T-helper 1 cell treated with Interleukin-12 subunit alpha and Interleukin-12 subunit beta and Interleukin-4 antibody, amounts not matched to agents 30 ng/mL and 1 ng/mL, for 36 hours (primary cell): Measurements from ENCODE around the gene CCDC18. TPM values are rescaled to one million over a fixed set of nuclear protein-coding genes. Genes with fewer than 3 reads are reported as not detected.
"Not testable (repeated sequence)": the region's sequence is repeated elsewhere in the genome, so short reads cannot be mapped to it uniquely, and the experiment has no call there.

Source experiments
- intact Hi-C: fragments of 100-400 bp; cut with micrococcal nuclease; formaldehyde crosslinking; loops from one replicate; pipeline ENCODE4 v1.15.1; 2024
- total RNA-seq: library from RNA; stranded (reverse); gene quantifications from 2 replicates; pipeline ENCODE4 v1.2.3, GENCODE V29; 2022

The CCDC18 gene
- total RNA-seq, 1 donor from 2014 or later: 16.0 TPM

GRCh38 chr1:93235261-93235660 is 54.7 kb downstream of the CCDC18 start:
- intact Hi-C loops: no loop called here

GRCh38 chr1:93237021-93237420 is 56.5 kb downstream of the CCDC18 start:
- intact Hi-C loops: no loop called here

GRCh38 chr1:93238425-93238824 is 57.9 kb downstream of the CCDC18 start:
- intact Hi-C loops: no loop called here

DNA sequence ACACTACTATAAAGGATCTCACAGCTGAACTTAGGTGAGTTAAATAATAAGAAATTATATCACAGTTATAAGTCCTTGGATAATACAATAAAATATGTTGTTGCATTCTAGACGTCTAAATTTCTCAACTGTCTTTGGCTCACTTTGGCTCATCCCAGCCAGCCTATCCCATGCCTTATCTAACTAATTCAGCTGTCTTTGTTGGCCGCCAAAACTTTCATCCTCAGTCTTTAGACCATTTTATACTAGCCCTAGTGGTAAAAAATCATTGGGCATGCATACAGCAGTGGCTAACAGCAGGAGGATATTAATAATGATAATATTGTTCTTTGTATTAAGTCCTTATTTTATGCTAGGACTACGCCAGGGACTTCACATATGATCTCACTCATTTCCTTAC is 59.3 kb downstream of the CCDC18 start:
- intact Hi-C loops: no loop called here

DNA sequence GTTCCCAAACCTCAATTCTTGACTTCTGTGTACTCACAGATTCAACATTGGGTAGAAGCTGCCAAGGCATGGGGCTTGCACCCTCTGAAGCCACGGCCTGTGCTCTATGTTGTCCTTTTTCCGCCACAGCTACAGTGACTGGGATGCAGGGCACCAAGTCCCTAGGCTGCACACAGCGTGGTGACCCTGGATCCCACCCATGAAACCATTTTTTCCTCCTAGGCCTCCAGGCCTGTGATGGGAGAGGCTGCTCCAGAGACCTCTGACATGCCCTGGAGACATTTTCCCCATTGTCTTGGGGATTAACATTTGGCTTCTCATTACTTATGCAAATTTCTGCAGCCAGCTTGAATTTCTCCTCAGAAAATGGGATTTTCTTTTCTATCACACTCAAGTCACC is 62.7 kb downstream of the CCDC18 start:
- intact Hi-C loops: not testable (repeated sequence)

GRCh38 chr1:93244298-93245069 is 64.0 kb downstream of the CCDC18 start:
- intact Hi-C loops: no loop called here

DNA sequence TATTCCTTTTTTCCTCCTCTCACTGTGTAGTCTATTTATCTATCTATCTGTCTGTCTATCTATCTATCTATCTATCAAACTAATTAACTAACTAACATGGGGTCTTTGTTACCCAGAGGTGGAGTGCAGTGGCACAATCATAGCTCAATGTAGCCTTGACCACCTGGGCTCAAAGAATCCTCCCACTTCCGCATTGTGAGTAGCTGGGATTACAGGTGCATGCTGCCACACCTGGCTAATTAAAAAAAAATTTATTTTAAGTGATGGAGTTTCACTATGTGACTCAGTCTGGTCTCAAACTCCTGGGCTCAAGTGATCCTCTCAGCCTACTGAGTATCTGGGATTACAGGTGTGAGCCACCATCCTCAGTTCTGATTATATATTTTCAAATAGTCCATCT is 71.4 kb downstream of the CCDC18 start:
- intact Hi-C loops: no loop called here

DNA sequence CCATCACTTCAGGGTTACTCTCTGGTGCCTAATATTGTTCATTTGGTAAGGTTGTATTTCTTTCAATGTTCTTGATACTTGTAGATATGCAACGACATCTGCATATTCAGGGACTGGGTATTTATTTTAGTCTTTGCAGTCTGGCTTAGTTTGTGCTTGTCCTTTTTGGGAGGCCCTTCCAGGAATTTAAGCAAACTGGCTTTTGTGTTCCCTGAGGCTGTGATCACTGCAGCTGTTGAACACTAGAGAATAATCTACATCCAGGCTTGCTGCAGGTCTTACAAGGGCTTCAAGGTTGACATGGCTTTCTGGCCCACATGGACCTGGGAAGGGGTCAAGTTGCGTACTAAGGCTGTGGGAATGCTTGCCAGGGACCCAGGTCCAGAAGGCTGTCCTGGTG is 72.1 kb downstream of the CCDC18 start:
- intact Hi-C loops: no loop called here

DNA sequence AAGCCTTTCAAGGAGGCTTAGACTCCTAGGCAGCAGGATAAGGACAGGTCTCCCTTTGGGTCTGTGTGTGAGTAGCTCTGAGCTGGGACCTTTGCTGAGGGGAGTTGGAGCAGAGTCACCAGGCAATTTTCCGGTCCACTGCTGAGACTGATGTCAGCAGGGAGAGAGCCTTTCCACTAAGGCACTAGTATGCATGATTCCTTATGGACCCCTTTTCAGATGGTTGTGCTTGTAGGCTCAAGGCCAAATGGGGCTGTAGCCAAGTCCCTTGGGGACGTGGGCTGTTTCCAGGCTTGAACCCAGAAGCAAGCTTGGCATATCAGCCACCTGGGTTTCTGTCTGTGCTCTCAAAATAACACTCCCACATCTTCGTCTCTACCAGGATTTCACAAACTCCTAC is 73.0 kb downstream of the CCDC18 start:
- intact Hi-C loops: no loop called here

GRCh38 chr1:93255222-93256079 is 74.9 kb downstream of the CCDC18 start:
- intact Hi-C loops: no loop called here

GRCh38 chr1:93256433-93256832 is 75.9 kb downstream of the CCDC18 start:
- intact Hi-C loops: no loop called here

- intact Hi-C loops: no loop called here
These were observed 77.4 kb downstream of the CCDC18 start for GRCh38 chr1:93257889-93258288.

GRCh38 chr1:93260726-93261125 is 80.2 kb downstream of the CCDC18 start:
- intact Hi-C loops: not testable (repeated sequence)

DNA sequence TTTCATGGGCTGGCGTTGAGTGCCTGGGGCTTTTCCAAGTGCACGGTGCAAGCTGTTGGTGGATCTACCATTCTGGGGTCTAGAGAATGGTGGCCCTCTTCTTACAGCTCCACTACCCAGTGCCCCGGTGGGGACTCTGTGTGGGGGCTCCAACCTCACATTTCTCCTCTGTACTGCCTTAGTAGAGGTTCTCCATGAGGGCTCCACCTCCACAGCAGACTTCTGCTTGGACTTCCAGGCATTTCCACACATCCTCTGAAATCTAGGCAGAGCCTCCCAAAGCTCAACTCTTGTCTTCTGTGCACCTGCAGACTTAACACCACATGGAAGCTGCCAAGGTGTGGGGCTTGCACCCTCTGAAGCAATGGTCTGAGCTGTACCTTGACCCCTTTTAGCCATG is 82.1 kb downstream of the CCDC18 start:
- intact Hi-C loops: no loop called here

GRCh38 chr1:93268888-93269287 is 88.4 kb downstream of the CCDC18 start:
- intact Hi-C loops: not testable (repeated sequence)

GRCh38 chr1:93275262-93275633 is 94.7 kb downstream of the CCDC18 start:
- intact Hi-C loops: not testable (repeated sequence)

DNA sequence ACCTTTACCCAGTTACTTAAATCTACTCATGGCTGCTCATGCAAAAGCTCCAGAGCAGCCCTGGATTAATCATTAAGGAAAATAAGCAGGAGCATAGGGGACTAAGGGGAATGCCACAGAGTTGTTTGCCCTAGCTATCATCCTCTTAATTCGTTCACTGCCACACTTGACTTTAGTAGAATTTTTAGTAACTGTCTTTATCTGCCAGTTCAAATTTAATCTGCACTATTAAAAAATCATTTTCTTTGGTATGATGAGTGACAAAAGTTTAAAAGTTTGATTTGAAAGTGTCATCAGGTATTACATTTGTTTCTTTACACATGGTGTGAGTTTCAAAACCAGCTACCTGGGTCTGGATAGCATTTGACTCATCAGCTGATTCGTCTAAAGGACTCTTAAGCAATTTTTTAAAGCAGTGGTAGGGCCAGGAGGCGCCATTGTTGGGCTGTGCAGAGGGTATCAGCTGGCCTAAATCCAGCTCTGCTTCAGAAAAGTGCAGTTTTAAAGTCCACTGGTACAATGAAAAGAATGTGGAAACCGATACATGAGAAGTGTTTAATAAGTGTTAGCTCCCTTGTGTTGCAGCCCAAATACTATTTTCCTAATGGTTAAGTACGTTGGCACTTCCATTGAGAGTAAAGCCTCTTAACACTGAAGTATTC is 95.2 kb downstream of the CCDC18 start:
- intact Hi-C loops: no loop called here

DNA sequence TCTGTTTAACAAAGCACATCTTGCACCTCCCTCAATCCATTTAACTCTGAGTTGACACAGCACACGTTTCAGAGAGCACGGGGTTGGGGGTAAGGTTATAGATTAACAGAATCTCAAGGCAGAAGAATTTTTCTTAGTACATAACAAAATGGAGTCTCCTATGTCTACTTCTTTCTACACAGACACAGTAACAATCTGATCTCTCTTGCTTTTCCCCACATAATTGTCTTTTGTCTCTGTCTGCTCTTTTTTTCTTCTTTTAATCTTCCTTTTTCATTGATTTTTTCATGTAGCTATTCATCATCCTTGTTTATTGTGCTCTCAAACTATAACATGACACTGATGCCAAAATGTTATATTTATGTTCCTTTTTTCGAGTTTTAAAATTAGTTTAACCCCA is 97.0 kb downstream of the CCDC18 start:
- intact Hi-C loops: not testable (repeated sequence)

DNA sequence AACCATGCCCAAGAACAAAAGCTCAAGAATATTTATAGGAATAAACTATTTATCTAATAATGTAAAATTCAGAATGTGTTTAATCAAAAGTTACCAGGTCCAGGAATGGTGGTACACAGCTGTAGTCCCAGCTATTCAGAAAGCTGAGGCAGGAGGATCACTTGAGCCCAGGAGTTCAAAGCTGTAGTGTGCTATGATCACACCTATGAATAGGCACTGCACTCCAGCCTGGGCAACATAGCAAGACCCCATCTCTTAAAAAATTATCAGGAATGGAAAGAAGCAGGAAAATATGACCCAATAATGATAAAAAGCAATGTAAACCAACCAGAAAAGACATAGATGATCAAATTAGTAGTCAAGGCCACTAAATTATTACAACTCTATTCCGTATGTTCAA is 103.0 kb downstream of the CCDC18 start:
- intact Hi-C loops: no loop called here

DNA sequence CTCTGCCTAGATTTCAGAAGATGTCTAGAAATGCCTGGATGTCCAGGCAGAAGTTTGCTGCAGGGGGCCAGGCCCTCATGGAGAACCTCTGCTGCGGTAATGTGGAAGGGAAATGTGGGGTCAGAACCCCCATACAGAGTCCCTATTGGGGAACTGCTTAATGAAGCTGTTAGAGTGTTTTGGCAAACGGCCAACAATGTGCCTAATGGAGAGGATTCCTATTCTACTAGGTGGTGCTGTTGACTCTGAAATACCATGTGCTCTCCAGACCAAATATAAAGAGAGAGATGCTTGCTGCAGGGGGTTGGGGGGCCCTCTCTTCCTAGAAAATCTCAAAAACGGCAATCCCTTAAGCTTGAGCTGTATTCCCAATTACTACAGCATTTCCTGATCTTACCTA is 108.0 kb downstream of the CCDC18 start:
- intact Hi-C loops: no loop called here

DNA sequence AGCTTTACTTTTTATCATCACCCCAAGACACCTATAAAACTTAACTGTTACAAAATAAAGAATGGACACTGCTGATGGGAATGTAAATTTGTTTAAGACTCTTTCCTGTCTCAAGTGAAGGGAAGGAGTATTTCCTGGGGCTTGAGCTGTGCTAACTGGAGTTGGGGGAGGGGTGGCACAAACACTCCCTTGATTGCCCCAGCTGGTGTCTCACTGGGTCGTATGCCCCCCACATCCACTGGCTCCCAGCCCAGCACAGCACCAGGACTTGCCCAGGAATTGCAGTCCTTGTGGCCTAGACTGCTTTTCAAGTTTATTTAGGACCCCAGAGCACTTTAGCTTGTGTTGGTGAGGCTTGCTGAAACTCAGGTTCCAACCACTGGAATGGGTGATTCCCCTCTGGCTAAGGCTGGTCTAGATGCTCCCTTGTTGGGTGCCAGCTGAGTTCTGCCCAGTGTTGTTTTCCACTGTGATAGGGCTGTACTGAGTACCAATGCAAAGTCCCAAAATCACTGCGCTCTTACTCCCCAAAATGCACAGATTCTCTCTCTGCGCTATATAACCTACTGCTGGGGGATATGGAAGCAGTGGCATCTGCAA is 116.1 kb downstream of the CCDC18 start:
- intact Hi-C loops: no loop called here

DNA sequence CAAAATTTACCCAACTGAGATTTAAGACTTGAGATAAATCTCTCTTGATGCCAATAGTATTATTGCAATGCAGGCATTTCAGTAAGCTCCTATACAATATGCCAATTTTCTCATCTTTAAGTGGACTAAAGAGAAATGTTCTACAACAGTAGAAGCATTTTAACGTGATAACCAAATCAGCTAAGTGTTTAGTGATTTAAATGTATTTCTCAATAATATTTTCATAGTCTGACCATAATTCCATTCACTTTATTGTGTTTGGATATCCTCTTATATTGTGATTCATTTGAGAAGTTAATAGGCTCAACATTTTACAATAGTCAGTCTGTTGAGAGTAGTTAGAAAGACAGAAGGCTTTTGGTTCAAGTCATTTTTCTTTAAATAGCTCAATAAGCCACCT is 120.6 kb downstream of the CCDC18 start:
- intact Hi-C loops: loop anchor here (5.0 kb wide), 1 partner anchor 136 kb away; no protein-coding TSS in a partner anchor
